Neutrophil (primary cell): ENCODE data around the gene PPM1N.

ENCODE experiments used
- H3K27ac ChIP-seq: fragments of 200-600 bp; sonication (generic); 2 replicates; pipeline ENCODE4 v1.5.1; 2016; ENCODE audit warnings: mild to moderate bottlenecking, moderate library complexity
- H3K27me3 ChIP-seq: fragments of 200-600 bp; sonication (generic); 2 replicates; pipeline ENCODE4 v1.6.0; 2016; ENCODE audit warnings: mild to moderate bottlenecking
- H3K36me3 ChIP-seq: fragments of 200-600 bp; sonication (generic); 2 replicates; pipeline ENCODE4 v1.5.1; 2017
- H3K4me1 ChIP-seq, 2 experiments: fragments of 200-600 bp in 1 of 2; sonication (generic) in 1 of 2; 1 replicate in 1 of 2; 2 replicates in 1 of 2; pipeline versions ENCODE4 v1.5.1 to v1.6.1; 2013 to 2016; ENCODE audit warnings: low read depth in 1 of 2, low read length in 1 of 2, mild to moderate bottlenecking in 1 of 2, moderate library complexity in 1 of 2; ENCODE audit not compliant: control insufficient read depth in 1 of 2, insufficient read depth in 1 of 2
- H3K4me3 ChIP-seq, 2 experiments: fragments of 200-600 bp in 1 of 2; sonication (generic) in 1 of 2; 1 replicate in 1 of 2; 2 replicates in 1 of 2; pipeline ENCODE4 v1.5.1; 2013 to 2016; ENCODE audit warnings: low read depth in 1 of 2, low read length in 1 of 2, mild to moderate bottlenecking in 1 of 2, moderate library complexity in 1 of 2
- H3K9me3 ChIP-seq: fragments of 200-600 bp; sonication (generic); 2 replicates; pipeline ENCODE4 v1.5.1; 2016
- TF ChIP-seq, protein P1 (sequence below): fragments of 200-600 bp; sonication (generic); IDR thresholded peaks from 2 replicates; pipeline ENCODE4 v1.5.1; 2016; ENCODE audit warnings: antibody characterized with exemption

PPM1N gene

DNA sequence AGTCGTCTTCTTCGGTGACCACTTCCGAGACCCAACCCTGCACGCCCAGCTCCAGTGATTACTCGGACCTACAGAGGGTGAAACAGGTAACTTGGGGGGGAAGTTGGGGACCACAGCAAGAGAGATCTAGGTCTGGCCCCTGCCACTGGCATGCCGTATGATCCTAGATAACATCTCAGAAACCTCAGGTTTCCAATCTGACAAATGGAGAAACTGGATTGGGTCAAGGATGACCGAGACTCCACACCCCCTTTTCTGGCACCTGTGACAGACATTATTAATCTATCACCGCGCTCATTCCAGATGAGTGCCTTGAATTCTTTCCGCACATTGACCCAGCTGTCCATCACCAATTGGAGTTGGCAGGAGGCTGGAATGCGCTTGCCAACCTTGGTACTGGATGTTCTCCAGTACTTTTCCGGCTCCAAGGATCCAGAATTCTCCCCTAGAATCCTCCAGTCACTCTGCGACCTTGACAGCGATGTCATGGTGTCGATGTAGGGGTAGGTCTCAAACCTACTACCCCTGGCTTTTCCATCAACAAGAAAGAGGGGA lies 26.4 kb downstream of the PPM1N start:
- TF ChIP-seq, protein P1, sequence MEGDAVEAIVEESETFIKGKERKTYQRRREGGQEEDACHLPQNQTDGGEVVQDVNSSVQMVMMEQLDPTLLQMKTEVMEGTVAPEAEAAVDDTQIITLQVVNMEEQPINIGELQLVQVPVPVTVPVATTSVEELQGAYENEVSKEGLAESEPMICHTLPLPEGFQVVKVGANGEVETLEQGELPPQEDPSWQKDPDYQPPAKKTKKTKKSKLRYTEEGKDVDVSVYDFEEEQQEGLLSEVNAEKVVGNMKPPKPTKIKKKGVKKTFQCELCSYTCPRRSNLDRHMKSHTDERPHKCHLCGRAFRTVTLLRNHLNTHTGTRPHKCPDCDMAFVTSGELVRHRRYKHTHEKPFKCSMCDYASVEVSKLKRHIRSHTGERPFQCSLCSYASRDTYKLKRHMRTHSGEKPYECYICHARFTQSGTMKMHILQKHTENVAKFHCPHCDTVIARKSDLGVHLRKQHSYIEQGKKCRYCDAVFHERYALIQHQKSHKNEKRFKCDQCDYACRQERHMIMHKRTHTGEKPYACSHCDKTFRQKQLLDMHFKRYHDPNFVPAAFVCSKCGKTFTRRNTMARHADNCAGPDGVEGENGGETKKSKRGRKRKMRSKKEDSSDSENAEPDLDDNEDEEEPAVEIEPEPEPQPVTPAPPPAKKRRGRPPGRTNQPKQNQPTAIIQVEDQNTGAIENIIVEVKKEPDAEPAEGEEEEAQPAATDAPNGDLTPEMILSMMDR = no peak
- Histone ChIP-seq H3K27me3 (no peaks in the 10 kb centered on the region), H3K9me3 (peaks cover 6% of the 10 kb centered on the region), H3K36me3 (peaks cover 98% of the 10 kb centered on the region), H3K4me3 (no peak overlapping the region), H3K4me1 (peaks cover 74 to 90% of the 10 kb centered on the region in 2 experiments), H3K27ac (peak overlapping the region; percentile 75)

DNA sequence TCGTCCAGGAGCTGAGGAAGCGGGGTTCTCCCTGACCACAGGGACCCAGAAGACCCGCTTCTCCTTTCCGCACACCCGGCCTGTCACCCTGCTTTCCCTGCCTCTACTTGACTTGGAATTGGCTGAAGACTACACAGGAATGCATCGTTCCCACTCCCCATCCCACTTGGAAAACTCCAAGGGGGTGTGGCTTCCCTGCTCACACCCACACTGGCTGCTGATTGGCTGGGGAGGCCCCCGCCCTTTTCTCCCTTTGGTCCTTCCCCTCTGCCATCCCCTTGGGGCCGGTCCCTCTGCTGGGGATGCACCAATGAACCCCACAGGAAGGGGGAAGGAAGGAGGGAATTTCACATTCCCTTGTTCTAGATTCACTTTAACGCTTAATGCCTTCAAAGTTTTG lies 27.9 kb downstream of the PPM1N start:
- peaks cover 67 to 83% of the 10 kb centered on the region in 2 experiments for H3K4me1 ChIP-seq
- TF ChIP-seq, protein P1 = no peak
- H3K36me3 ChIP-seq = peaks cover 83% of the 10 kb centered on the region
- peak overlapping the region; percentile 75 for H3K27ac ChIP-seq
- peaks cover 6% of the 10 kb centered on the region for H3K9me3 ChIP-seq
- H3K4me3 ChIP-seq = peak overlapping the region in 1 of 2 experiments; percentile 11
- no peaks in the 10 kb centered on the region for H3K27me3 ChIP-seq

DNA sequence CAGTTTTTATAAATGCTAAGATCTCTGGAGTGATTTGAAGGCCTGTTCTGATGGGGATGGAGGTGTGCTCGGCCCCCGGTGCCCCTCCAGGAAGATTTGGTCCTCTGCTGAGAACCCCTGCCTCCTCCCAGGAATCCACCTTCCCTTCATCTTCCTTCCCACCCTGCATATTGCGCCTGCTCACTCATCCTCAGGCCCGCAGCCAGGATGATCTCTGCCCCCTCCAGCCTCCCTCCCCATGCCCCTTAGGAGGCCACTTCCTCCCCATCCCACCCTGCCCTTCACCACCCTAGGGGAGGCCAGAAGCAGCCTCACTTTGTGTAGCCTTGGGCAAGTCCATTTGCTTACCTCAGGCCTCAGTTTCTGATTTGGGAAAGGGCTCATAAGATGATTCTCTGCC lies 28.7 kb downstream of the PPM1N start:
- H3K27ac ChIP-seq = peak overlapping the region; percentile 75
- TF ChIP-seq, protein P1 = no peak
- no peaks in the 10 kb centered on the region for H3K27me3 ChIP-seq
- peaks cover 75% of the 10 kb centered on the region for H3K36me3 ChIP-seq
- H3K4me3 ChIP-seq = peak overlapping the region in 1 of 2 experiments; percentile 11
- H3K4me1 ChIP-seq = peaks cover 63 to 76% of the 10 kb centered on the region in 2 experiments
- H3K9me3 ChIP-seq = peaks cover 6% of the 10 kb centered on the region

DNA sequence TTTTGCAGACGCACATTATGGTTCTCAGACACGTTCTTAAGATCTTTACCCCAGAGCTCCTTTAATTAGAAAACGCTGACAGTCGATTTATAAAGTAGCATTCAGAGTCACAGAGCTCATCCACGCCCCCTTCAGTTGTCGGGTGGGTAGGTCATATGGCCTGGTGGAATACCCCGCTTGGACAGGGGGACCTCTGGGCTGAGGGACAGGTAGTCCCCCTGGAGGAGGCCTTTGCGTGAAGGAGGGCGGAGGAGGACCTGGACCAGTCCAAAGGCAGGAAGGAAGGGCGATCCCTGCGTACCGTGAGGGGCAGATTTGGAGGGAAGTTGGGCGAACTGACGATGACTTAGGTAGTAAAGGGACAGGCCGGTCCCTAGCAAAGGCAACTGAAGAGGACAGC lies 29.5 kb downstream of the PPM1N start:
- Histone ChIP-seq H3K9me3 (peaks cover 6% of the 10 kb centered on the region), H3K4me3 (no peak overlapping the region), H3K4me1 (peaks cover 57 to 68% of the 10 kb centered on the region in 2 experiments), H3K27me3 (no peaks in the 10 kb centered on the region), H3K36me3 (peaks cover 68% of the 10 kb centered on the region), H3K27ac (peak overlapping the region; percentile 63)
- TF ChIP-seq, protein P1 = no peak

DNA sequence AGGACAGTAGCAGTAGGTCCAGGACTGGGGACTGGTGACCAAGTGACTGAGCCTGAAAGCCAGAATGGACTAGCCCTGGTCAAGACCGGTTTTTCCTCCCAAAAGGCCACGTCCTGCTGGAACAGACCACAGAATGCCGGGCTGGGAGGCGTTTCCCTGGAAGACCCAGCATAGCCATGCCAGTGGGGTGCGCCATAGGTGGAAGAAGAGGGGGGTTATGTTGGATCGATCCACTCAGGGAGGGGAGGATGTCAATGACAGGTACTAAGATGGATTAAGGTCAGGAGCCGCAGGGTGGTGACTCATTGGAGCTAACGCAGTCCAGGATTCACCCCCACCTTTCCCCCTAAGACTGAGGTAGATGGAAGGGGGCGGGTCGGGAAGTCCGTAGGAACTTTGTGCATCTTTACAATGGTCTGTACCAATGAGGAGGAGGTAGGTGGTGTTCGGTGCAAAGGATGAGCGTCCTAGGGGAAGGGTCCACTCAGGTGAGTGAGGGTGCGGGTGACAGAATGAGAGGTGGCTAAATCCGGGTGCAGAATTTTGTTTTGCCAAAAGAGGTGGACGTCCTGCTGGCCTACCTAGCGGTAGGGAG lies 30.0 kb downstream of the PPM1N start:
- Histone ChIP-seq H3K27ac (peak overlapping the region; percentile 63), H3K9me3 (peaks cover 6% of the 10 kb centered on the region), H3K36me3 (peaks cover 62% of the 10 kb centered on the region), H3K27me3 (no peaks in the 10 kb centered on the region), H3K4me1 (peaks cover 52 to 63% of the 10 kb centered on the region in 2 experiments), H3K4me3 (no peak overlapping the region)
- TF ChIP-seq, protein P1 = no peak
